GM21447 (cell line): ENCODE measurements around the gene MMP2.

Experiments used
- ATAC-seq: cut with Tn5 transposase; IDR thresholded peaks from one replicate; pipeline ENCODE4 v1.9.1; 2021; ENCODE audit not compliant: unreplicated experiment

The MMP2 gene

GRCh38 chr16:55510185-55510805, 31.3 kb downstream of the MMP2 start:
- no peak for ATAC-seq

GRCh38 chr16:55512941-55513340, 33.9 kb downstream of the MMP2 start:
- ATAC-seq: no peak

GRCh38 chr16:55513616-55514015, 34.6 kb downstream of the MMP2 start:
- ATAC-seq: no peak

GRCh38 chr16:55515111-55515510, 36.1 kb downstream of the MMP2 start:
- no peak for ATAC-seq

GRCh38 chr16:55521792-55522191, 42.8 kb downstream of the MMP2 start:
- no peak for ATAC-seq

GRCh38 chr16:55526441-55526840, 47.4 kb downstream of the MMP2 start:
- no peak for ATAC-seq

DNA sequence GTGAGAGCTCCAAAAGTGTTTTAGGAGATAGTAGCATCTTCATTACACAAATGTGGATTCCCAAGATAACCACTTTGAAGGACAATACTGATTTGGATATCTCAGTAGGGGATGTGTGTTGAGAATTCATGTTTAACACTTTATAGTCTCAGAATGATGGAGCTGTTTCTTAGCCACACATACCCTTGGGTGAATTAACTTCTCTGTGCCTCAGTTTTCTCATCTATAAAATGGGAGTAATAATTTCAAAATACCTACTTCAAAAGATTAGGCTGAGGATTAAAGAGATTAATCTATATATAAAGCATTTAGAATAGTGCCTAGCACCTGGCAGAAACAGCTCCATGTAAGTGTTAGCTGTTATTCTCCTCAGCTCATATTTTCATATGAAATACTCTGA, 48.9 kb downstream of the MMP2 start:
- ATAC-seq: no peak

DNA sequence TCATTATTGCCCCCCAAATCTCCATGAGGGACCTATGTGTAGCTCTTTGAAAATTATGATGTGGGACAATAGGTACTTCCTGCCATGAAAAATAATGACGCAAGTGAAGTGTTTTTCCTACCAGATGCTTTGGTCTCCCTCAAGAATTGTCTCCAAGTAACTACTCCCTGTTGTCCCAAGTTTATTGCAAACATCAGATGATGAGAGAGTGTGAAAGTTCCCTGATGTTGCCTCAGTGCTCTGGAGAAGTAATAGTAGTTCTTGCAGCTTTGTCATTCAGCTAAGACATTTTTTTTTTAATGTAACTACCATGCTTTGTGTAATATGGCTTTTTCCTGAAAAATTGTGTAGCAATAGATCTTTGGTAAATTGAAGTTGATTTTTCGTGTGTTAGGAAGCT, 50.0 kb downstream of the MMP2 start:
- no peak for ATAC-seq

GRCh38 chr16:55530316-55530856, 51.4 kb downstream of the MMP2 start:
- ATAC-seq: no peak

DNA sequence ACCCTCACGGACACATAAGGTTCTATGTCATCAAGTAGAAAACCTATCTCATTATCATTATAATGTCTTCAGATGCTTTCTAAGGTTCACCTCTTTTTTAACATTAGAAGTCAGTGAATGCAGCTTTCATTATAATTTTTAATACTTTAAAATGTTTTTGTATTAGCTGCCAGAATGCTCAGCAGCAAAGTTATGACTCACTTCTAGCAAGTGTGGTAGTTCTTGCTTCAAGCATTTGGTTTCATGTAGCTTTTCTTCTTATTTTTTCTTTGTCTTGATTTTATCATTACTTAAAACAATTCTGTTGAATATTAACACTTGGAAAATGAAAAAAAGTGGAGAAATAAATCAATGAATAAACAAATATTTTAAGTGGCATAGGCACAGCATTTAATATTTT, 53.2 kb downstream of the MMP2 start:
- ATAC-seq: no peak

DNA sequence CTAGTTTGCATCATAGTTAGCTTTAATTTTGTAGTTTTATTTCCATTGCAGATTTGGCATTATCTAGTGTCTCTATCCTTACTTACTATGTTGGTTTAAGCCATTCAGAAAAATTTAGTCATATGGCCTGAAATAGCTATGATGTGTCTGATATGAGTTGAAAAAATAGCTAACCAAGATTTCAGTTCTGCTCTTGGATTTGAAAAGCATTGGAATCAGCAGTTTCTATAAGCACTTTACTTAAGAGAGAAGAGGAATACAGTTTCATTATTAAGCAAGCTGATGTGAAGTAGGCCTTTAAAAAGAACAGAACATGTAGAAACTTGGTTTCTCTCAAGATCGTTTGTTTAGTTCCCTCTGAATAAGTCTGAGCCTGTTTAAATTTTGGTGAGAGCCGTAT, 55.8 kb downstream of the MMP2 start:
- no peak for ATAC-seq

DNA sequence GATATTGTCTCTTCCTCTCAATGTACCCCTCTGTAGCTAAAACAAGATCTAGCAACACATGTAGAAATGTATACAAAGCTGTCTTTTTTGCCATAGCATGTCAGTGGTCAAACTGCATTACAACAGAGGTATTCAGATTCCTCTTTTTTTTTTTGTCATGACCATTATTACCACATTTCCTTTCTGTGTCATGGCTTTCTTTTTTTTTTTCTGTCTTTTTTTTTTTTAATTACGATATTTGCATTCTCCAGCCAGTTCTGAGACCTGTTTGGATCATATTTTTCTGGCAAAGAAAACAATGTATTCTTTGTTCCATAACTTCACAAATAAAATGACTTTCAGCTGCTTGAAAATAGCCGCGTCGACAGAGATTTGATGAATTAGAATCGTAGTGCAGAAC, 60.1 kb downstream of the MMP2 start:
- no peak for ATAC-seq

GRCh38 chr16:55539488-55539887, 60.5 kb downstream of the MMP2 start:
- ATAC-seq: no peak

- no peak for ATAC-seq
Measured at GRCh38 chr16:55540221-55540620, 61.2 kb downstream of the MMP2 start.

- no peak for ATAC-seq
Measured at GRCh38 chr16:55542459-55543082, 63.6 kb downstream of the MMP2 start.

DNA sequence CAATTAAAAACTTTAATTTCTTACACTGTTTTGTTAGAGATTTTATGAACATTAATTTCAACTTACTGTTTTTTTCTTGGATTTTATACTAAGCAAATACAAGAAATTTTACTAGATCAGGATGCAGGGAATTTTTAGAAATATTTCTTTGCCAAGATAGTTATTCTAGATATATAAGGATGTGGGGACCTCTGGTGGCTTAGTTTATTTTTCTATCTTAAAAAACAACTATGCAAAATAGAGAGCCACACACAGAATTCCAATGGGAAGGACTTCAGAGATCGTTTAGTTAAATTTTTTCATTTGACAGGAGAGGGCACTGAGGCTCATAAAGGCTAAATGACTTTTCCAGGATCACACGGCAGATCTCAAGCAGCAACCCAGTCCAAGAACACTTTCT, 64.5 kb downstream of the MMP2 start:
- no peak for ATAC-seq

GRCh38 chr16:55552621-55553020, 73.6 kb downstream of the MMP2 start:
- no peak for ATAC-seq

- no peak for ATAC-seq
Measured at GRCh38 chr16:55555436-55555835, 76.4 kb downstream of the MMP2 start.
